Mesenchymal stem cell (in vitro differentiated cells and primary cell): ENCODE data around the gene BRIP1.
A peak's percentile ranks its signal among the peaks of the same experiment; 100 is the strongest.

Experiments
- DNase-seq: peaks from one replicate; pipeline ENCODE4 v3.0.0-alpha.2; 2013
- H2AFZ ChIP-seq: one replicate; pipeline ENCODE4 v1.6.1; 2013; ENCODE audit warnings: low read depth, mild to moderate bottlenecking, control low read depth, inconsistent platforms, low read length, moderate library complexity
- H2AK5ac ChIP-seq: 2 replicates; pipeline ENCODE4 v1.6.1; 2013; ENCODE audit warnings: low read length, moderate library complexity, mild to moderate bottlenecking, inconsistent platforms; ENCODE audit not compliant: severe bottlenecking
- H2BK120ac ChIP-seq: one replicate; pipeline ENCODE4 v1.6.1; 2013; ENCODE audit warnings: low read depth, mild to moderate bottlenecking, inconsistent platforms, low read length, moderate library complexity
- H2BK12ac ChIP-seq, 2 experiments: one replicate each; pipeline ENCODE4 v1.6.1; 2013; ENCODE audit warnings: inconsistent platforms in 2 of 2, low read length in 2 of 2, mild to moderate bottlenecking in 2 of 2, moderate library complexity in 2 of 2, control low read depth in 1 of 2
- H2BK15ac ChIP-seq: one replicate; pipeline ENCODE4 v1.6.1; 2013; ENCODE audit warnings: mild to moderate bottlenecking, low read depth, inconsistent platforms; ENCODE audit not compliant: poor library complexity, severe bottlenecking
- H2BK5ac ChIP-seq: 2 replicates; pipeline ENCODE4 v1.6.1; 2013; ENCODE audit warnings: low read depth, mild to moderate bottlenecking, low read length, control low read depth, inconsistent platforms; ENCODE audit not compliant: poor library complexity, severe bottlenecking
- H3K14ac ChIP-seq, 2 experiments: one replicate each; pipeline ENCODE4 v1.6.1; 2013; ENCODE audit warnings: inconsistent platforms in 2 of 2, low read length in 2 of 2, control low read depth in 1 of 2, mild to moderate bottlenecking in 1 of 2, moderate library complexity in 1 of 2
- H3K18ac ChIP-seq, 2 experiments: one replicate each; pipeline ENCODE4 v1.6.1; 2013; ENCODE audit warnings: inconsistent platforms in 2 of 2, low read length in 2 of 2, control low read depth in 1 of 2, low read depth in 1 of 2, mild to moderate bottlenecking in 1 of 2
- H3K23ac ChIP-seq, 2 experiments: one replicate each; pipeline ENCODE4 v1.6.1; 2013; ENCODE audit warnings: inconsistent platforms in 2 of 2, low read length in 2 of 2, mild to moderate bottlenecking in 2 of 2, moderate library complexity in 2 of 2, control low read depth in 1 of 2
- H3K27ac ChIP-seq: 2 replicates; pipeline ENCODE4 v1.5.1; 2013; ENCODE audit warnings: mild to moderate bottlenecking, moderate library complexity, low read length, control low read depth, inconsistent platforms; ENCODE audit not compliant: poor library complexity, severe bottlenecking
- H3K27me3 ChIP-seq, 2 experiments: 2 replicates each; pipeline versions ENCODE4 v1.6.1 to v1.7.0; 2013; ENCODE audit warnings: low read length in 2 of 2, mild to moderate bottlenecking in 2 of 2, moderate library complexity in 2 of 2, control low read depth in 1 of 2, inconsistent platforms in 1 of 2; ENCODE audit not compliant: control insufficient read depth in 1 of 2, insufficient read depth in 1 of 2
- H3K36me3 ChIP-seq, 2 experiments: 2 replicates each; pipeline versions ENCODE4 v1.6.1 to v1.7.0; 2013; ENCODE audit warnings: low read length in 2 of 2, control low read depth in 1 of 2, inconsistent platforms in 1 of 2, low read depth in 1 of 2, mild to moderate bottlenecking in 1 of 2; ENCODE audit not compliant: insufficient read depth in 2 of 2, control insufficient read depth in 1 of 2
- H3K4ac ChIP-seq, 2 experiments: one replicate each; pipeline ENCODE4 v1.6.1; 2013; ENCODE audit warnings: inconsistent platforms in 2 of 2, low read length in 2 of 2, mild to moderate bottlenecking in 2 of 2, moderate library complexity in 2 of 2, control low read depth in 1 of 2, low read depth in 1 of 2
- H3K4me1 ChIP-seq: 2 replicates; pipeline ENCODE4 v1.6.1; 2013; ENCODE audit warnings: low read depth, low read length, control low read depth; ENCODE audit not compliant: control insufficient read depth, insufficient read depth
- H3K4me2 ChIP-seq: 2 replicates; pipeline ENCODE4 v1.6.1; 2013; ENCODE audit warnings: low read length, mild to moderate bottlenecking, inconsistent platforms; ENCODE audit not compliant: poor library complexity, severe bottlenecking
- H3K4me3 ChIP-seq, 2 experiments: 2 replicates each; pipeline versions ENCODE4 v1.5.1 to v1.7.0; 2013; ENCODE audit warnings: low read length in 2 of 2, mild to moderate bottlenecking in 2 of 2, control low read depth in 1 of 2, low read depth in 1 of 2; ENCODE audit not compliant: insufficient read depth in 1 of 2
- H3K79me1 ChIP-seq: replicated peaks from 2 replicates; pipeline ENCODE4 v1.6.1; 2013; ENCODE audit warnings: mild to moderate bottlenecking, control low read depth, low read length, inconsistent platforms; ENCODE audit not compliant: poor library complexity, severe bottlenecking
- H3K9ac ChIP-seq: 2 replicates; pipeline ENCODE4 v1.7.0; 2013; ENCODE audit warnings: mild to moderate bottlenecking, low read length, moderate library complexity
- H3K9me3 ChIP-seq: 2 replicates; pipeline ENCODE4 v1.7.0; 2013; ENCODE audit warnings: mild to moderate bottlenecking, low read length; ENCODE audit not compliant: control insufficient read depth
- H4K8ac ChIP-seq: one replicate; pipeline ENCODE4 v1.6.1; 2013; ENCODE audit warnings: inconsistent platforms, mild to moderate bottlenecking, low read length, moderate library complexity
- H4K91ac ChIP-seq: one replicate; pipeline ENCODE4 v1.6.1; 2013; ENCODE audit warnings: mild to moderate bottlenecking, low read length, inconsistent platforms
- WGBS: methylation state at CpG from one replicate; pipeline ENCODE4 v1.1.7; 2013; ENCODE audit warnings: mixed read lengths; 5-methylcytosine and 5-hydroxymethylcytosine counted together

The BRIP1 gene

GRCh38 chr17:61732169-61732568 is 131.2 kb downstream of the BRIP1 start:
- no peak overlapping the region for H2AK5ac ChIP-seq
- no peak overlapping the region for H3K9ac ChIP-seq
- H2BK5ac ChIP-seq, result no peak overlapping the region
- no peaks in the 10 kb centered on the region for H3K27me3 ChIP-seq
- no CpG with 5 or more reads among the region's 3 CpGs for WGBS
- peaks cover 4% of the 10 kb centered on the region for H3K4me1 ChIP-seq
- DNase-seq, result no peak
- H3K4ac ChIP-seq, result no peak overlapping the region
- no peaks in the 10 kb centered on the region for H3K9me3 ChIP-seq
- no peak overlapping the region for H3K4me2 ChIP-seq
- no peak overlapping the region for H3K18ac ChIP-seq
- H3K27ac ChIP-seq, result no peak overlapping the region
- no peak overlapping the region for H2BK15ac ChIP-seq
- no peak overlapping the region for H4K91ac ChIP-seq
- no peak overlapping the region for H2AFZ ChIP-seq
- no peak overlapping the region for H3K4me3 ChIP-seq
- no peak overlapping the region for H2BK120ac ChIP-seq
- peaks cover 6% of the 10 kb centered on the region for H3K79me1 ChIP-seq
- H3K36me3 ChIP-seq, result no peaks in the 10 kb centered on the region
- no peak overlapping the region for H3K14ac ChIP-seq
- no peak overlapping the region for H3K23ac ChIP-seq
- H4K8ac ChIP-seq, result no peak overlapping the region
- no peak overlapping the region for H2BK12ac ChIP-seq

- H3K9ac ChIP-seq, result no peak overlapping the region
- H4K91ac ChIP-seq, result no peak overlapping the region
- no peak overlapping the region for H3K4ac ChIP-seq
- H3K79me1 ChIP-seq, result peaks cover 6% of the 10 kb centered on the region
- H3K36me3 ChIP-seq, result no peaks in the 10 kb centered on the region
- H3K23ac ChIP-seq, result no peak overlapping the region
- no peak overlapping the region for H3K27ac ChIP-seq
- no peak for DNase-seq
- H3K9me3 ChIP-seq, result no peaks in the 10 kb centered on the region
- no peak overlapping the region for H2BK120ac ChIP-seq
- H2AFZ ChIP-seq, result no peak overlapping the region
- H2BK15ac ChIP-seq, result no peak overlapping the region
- no peak overlapping the region for H3K4me3 ChIP-seq
- H3K4me1 ChIP-seq, result peaks cover 4% of the 10 kb centered on the region
- H3K14ac ChIP-seq, result no peak overlapping the region
- no peak overlapping the region for H3K18ac ChIP-seq
- H3K27me3 ChIP-seq, result no peaks in the 10 kb centered on the region
- no peak overlapping the region for H2BK12ac ChIP-seq
- H2BK5ac ChIP-seq, result no peak overlapping the region
- H3K4me2 ChIP-seq, result no peak overlapping the region
- H4K8ac ChIP-seq, result no peak overlapping the region
- no peak overlapping the region for H2AK5ac ChIP-seq
Observed at GRCh38 chr17:61731330-61731729, 132.0 kb downstream of the BRIP1 start.

- 99% methylated on average over 3 of the region's 5 CpGs for WGBS
- no peak overlapping the region for H2BK15ac ChIP-seq
- H3K36me3 ChIP-seq, result no peaks in the 10 kb centered on the region
- no peaks in the 10 kb centered on the region for H3K9me3 ChIP-seq
- DNase-seq, result peak; percentile 22
- no peak overlapping the region for H2AFZ ChIP-seq
- H3K4me3 ChIP-seq, result no peak overlapping the region
- H2AK5ac ChIP-seq, result no peak overlapping the region
- H2BK120ac ChIP-seq, result no peak overlapping the region
- H3K23ac ChIP-seq, result no peak overlapping the region
- no peaks in the 10 kb centered on the region for H3K79me1 ChIP-seq
- no peak overlapping the region for H3K18ac ChIP-seq
- no peak overlapping the region for H3K14ac ChIP-seq
- H3K4me2 ChIP-seq, result no peak overlapping the region
- H3K27me3 ChIP-seq, result no peaks in the 10 kb centered on the region
- H2BK12ac ChIP-seq, result no peak overlapping the region
- no peak overlapping the region for H3K9ac ChIP-seq
- H4K91ac ChIP-seq, result no peak overlapping the region
- H4K8ac ChIP-seq, result no peak overlapping the region
- no peaks in the 10 kb centered on the region for H3K4me1 ChIP-seq
- H3K27ac ChIP-seq, result no peak overlapping the region
- H2BK5ac ChIP-seq, result no peak overlapping the region
- no peak overlapping the region for H3K4ac ChIP-seq
Observed at GRCh38 chr17:61729690-61730268, 133.5 kb downstream of the BRIP1 start.

- Histone ChIP-seq H3K23ac (no peak overlapping the region), H3K4me1 (no peaks in the 10 kb centered on the region), H3K27me3 (no peaks in the 10 kb centered on the region), H2AK5ac (no peak overlapping the region), H3K18ac (no peak overlapping the region), H3K36me3 (no peaks in the 10 kb centered on the region), H3K9me3 (no peaks in the 10 kb centered on the region), H2BK5ac (no peak overlapping the region), H3K4me3 (no peak overlapping the region), H4K91ac (no peak overlapping the region), H2AFZ (no peak overlapping the region), H3K27ac (no peak overlapping the region), H2BK120ac (no peak overlapping the region), H4K8ac (no peak overlapping the region), H3K4ac (no peak overlapping the region), H2BK15ac (no peak overlapping the region), H3K79me1 (no peaks in the 10 kb centered on the region), H3K4me2 (no peak overlapping the region), H3K9ac (no peak overlapping the region), H3K14ac (no peak overlapping the region), H2BK12ac (no peak overlapping the region)
- no peak for DNase-seq
- WGBS, result 97% methylated on average over 3 of the region's 3 CpGs
Observed at GRCh38 chr17:61728297-61728836, 135.0 kb downstream of the BRIP1 start.
